Ishikawa (cell line): Measurements from ENCODE around the gene ROBO3.

Experiments
- CEBPB ChIP-seq: IDR thresholded peaks from 2 replicates; pipeline ENCODE4 v1.6.1; 2012
- CREB1 ChIP-seq: IDR thresholded peaks from 2 replicates; pipeline ENCODE4 v1.6.1; 2012; ENCODE audit warnings: low read depth
- EGR1 ChIP-seq: IDR thresholded peaks from 2 replicates; pipeline ENCODE4 v1.6.1; 2012
- EP300 ChIP-seq: IDR thresholded peaks from 2 replicates; pipeline ENCODE4 v1.6.1; 2012; ENCODE audit warnings: borderline replicate concordance
- MAX ChIP-seq: IDR thresholded peaks from 2 replicates; pipeline ENCODE4 v1.6.1; 2012
- RAD21 ChIP-seq: IDR thresholded peaks from 2 replicates; pipeline ENCODE4 v1.6.1; 2012; ENCODE audit warnings: low read depth
- TAF1 ChIP-seq: IDR thresholded peaks from 2 replicates; pipeline ENCODE4 v1.6.1; 2012; ENCODE audit warnings: low read depth, mild to moderate bottlenecking
- TCF12 ChIP-seq: IDR thresholded peaks from 2 replicates; pipeline ENCODE4 v1.6.1; 2012; ENCODE audit warnings: low read depth
- YY1 ChIP-seq: IDR thresholded peaks from 2 replicates; pipeline ENCODE4 v1.6.1; 2012; ENCODE audit warnings: low read depth
- ZBTB7A ChIP-seq: IDR thresholded peaks from 2 replicates; pipeline ENCODE4 v1.6.1; 2012; ENCODE audit warnings: low read depth
- TF ChIP-seq, protein P1 (sequence below): IDR thresholded peaks from 2 replicates; pipeline ENCODE4 v1.6.1; 2012; ENCODE audit warnings: low read depth, mild to moderate bottlenecking

DNA sequence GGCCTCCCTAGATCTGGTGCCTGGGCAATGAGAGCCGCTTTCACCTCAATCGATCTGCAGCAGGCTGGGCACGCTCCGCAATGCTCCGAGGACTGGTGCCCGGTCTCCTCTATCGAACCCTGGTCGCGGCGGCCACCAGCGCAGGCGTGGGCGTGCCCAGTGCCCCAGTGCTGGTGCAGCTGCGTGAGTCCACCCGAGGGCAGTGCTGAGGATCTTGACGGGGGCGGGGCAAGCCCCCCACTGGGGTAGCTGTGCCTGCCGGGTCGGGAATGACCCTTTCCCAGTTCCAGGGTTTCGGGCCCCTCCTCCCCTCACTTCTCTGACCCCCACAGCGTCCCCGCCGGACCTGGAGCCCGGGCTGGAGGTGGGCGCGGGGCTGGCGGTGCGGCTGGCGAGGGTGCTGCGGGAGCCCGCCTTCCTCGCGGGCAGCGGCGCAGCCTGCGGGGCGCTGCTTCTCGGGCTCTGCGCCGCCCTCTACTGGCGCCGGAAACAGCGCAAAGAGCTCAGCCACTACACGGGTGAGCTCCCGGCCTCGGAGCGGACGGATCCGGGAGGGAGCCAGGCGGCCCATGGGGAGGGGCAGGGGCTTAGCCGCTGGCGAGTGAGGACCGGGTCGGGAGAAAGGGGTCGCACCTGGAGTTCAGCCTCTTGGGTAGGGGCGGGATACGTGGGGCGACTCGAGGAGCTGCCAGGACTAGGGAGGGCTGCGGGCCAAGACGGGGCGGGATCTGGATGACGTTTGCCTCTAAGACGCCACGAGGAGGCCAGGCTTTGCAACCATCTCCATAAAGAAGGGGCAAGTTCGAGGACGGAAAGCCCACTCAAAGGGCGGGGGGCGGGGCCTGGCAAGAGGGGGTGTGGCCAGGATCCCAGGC, 10.9 kb downstream of the ROBO3 start:
- TF ChIP-seq CEBPB (no peak), ZBTB7A (no peak), CREB1 (0 out of 2 replicates have a peak, but pooled peaks have one; percentile 23), EP300 (no peak), TCF12 (no peak), MAX (no peak; the same call in 1 of the 2 replicates), TAF1 (no peak), EGR1 (peak; percentile 46; the same call in 1 of the 2 replicates), RAD21 (peak; percentile 29; the same call in 1 of the 2 replicates), YY1 (no peak)
- TF ChIP-seq, protein P1, sequence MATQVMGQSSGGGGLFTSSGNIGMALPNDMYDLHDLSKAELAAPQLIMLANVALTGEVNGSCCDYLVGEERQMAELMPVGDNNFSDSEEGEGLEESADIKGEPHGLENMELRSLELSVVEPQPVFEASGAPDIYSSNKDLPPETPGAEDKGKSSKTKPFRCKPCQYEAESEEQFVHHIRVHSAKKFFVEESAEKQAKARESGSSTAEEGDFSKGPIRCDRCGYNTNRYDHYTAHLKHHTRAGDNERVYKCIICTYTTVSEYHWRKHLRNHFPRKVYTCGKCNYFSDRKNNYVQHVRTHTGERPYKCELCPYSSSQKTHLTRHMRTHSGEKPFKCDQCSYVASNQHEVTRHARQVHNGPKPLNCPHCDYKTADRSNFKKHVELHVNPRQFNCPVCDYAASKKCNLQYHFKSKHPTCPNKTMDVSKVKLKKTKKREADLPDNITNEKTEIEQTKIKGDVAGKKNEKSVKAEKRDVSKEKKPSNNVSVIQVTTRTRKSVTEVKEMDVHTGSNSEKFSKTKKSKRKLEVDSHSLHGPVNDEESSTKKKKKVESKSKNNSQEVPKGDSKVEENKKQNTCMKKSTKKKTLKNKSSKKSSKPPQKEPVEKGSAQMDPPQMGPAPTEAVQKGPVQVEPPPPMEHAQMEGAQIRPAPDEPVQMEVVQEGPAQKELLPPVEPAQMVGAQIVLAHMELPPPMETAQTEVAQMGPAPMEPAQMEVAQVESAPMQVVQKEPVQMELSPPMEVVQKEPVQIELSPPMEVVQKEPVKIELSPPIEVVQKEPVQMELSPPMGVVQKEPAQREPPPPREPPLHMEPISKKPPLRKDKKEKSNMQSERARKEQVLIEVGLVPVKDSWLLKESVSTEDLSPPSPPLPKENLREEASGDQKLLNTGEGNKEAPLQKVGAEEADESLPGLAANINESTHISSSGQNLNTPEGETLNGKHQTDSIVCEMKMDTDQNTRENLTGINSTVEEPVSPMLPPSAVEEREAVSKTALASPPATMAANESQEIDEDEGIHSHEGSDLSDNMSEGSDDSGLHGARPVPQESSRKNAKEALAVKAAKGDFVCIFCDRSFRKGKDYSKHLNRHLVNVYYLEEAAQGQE = no peak
